Hepatic stellate cell (primary cell): ENCODE results near the gene SNAPIN.

Source experiments
- DNase-seq: peaks from one replicate; pipeline ENCODE4 v3.0.0; 2011; ENCODE audit warnings: low spot score

SNAPIN gene

GRCh38 chr1:153678519-153679336 is 20.2 kb downstream of the SNAPIN start, which contains the start of gene NPR1:
TSS of gene NPR1 (plus strand) at chr1:153678688. CDS start at chr1:153679109, 421 bp downstream.
- DNase-seq: peak; percentile 61

GRCh38 chr1:153679337-153680119 is 21.0 kb downstream of the SNAPIN start:
- DNase-seq: no peak

GRCh38 chr1:153680120-153680403 is 21.6 kb downstream of the SNAPIN start:
- no peak for DNase-seq

GRCh38 chr1:153682730-153683129 is 24.2 kb downstream of the SNAPIN start:
- DNase-seq: no peak

GRCh38 chr1:153683854-153684253 is 25.4 kb downstream of the SNAPIN start:
- DNase-seq: peak; percentile 53

- DNase-seq: no peak
Observed at GRCh38 chr1:153684892-153685291, 26.4 kb downstream of the SNAPIN start.

- DNase-seq: no peak
Observed at GRCh38 chr1:153685544-153686340, 27.2 kb downstream of the SNAPIN start.

GRCh38 chr1:153687346-153688125 is 29.0 kb downstream of the SNAPIN start:
- no peak for DNase-seq

- no peak for DNase-seq
Observed at GRCh38 chr1:153688276-153688675, 29.8 kb downstream of the SNAPIN start.

- no peak for DNase-seq
Observed at GRCh38 chr1:153688736-153689328, 30.3 kb downstream of the SNAPIN start.

- DNase-seq: no peak
Observed at GRCh38 chr1:153693466-153693865, 35.0 kb downstream of the SNAPIN start.

- no peak for DNase-seq
Observed at GRCh38 chr1:153696741-153697140, 38.2 kb downstream of the SNAPIN start.

- DNase-seq: peak; percentile 47
Observed at GRCh38 chr1:153697191-153698019, 38.9 kb downstream of the SNAPIN start.

GRCh38 chr1:153698020-153698922 is 39.8 kb downstream of the SNAPIN start:
- no peak for DNase-seq

- DNase-seq: peak; percentile 57
Observed at GRCh38 chr1:153698923-153699714, 40.6 kb downstream of the SNAPIN start.

- DNase-seq: no peak
Observed at GRCh38 chr1:153699768-153700167, 41.3 kb downstream of the SNAPIN start.

- DNase-seq: no peak
Observed at GRCh38 chr1:153705484-153705883, 47.0 kb downstream of the SNAPIN start.

- DNase-seq: no peak
Observed at GRCh38 chr1:153711026-153711425, 52.5 kb downstream of the SNAPIN start.
